Suprapubic skin (tissue), 4 donors: ENCODE results near the gene ARMC2. TPM values are rescaled to one million over a fixed set of nuclear protein-coding genes. Genes with fewer than 3 reads are reported as not detected.

Experiments
- DNase-seq, 2 donors: peaks; one replicate each; pipeline ENCODE4 v3.0.0-alpha.2; 2019; ENCODE audit warnings: low spot score in 2 of 2
- H3K27ac ChIP-seq: fragments of 200-600 bp; sonication (generic); one replicate; pipeline ENCODE4 v1.5.1; 2019
- H3K27me3 ChIP-seq: fragments of 200-600 bp; sonication (generic); one replicate; pipeline ENCODE4 v1.5.1; 2019
- H3K36me3 ChIP-seq: fragments of 200-600 bp; sonication (generic); one replicate; pipeline ENCODE4 v1.5.1; 2019
- H3K4me1 ChIP-seq: fragments of 200-600 bp; sonication (generic); one replicate; pipeline ENCODE4 v1.5.1; 2019
- H3K4me3 ChIP-seq: fragments of 200-600 bp; sonication (generic); one replicate; pipeline ENCODE4 v1.5.1; 2019; ENCODE audit warnings: mild to moderate bottlenecking
- H3K9me3 ChIP-seq: fragments of 200-600 bp; sonication (generic); one replicate; pipeline ENCODE4 v1.5.1; 2019
- EP300 ChIP-seq: sonication (generic); formaldehyde crosslinking; IDR thresholded peaks from one replicate; pipeline ENCODE4 v1.6.1; 2017; ENCODE audit warnings: antibody characterized with exemption
- POLR2A ChIP-seq, 2 donors: fragments of 450-650 bp; IDR thresholded peaks; one replicate each; pipeline ENCODE4 v1.6.1; 2017; ENCODE audit warnings: antibody characterized with exemption in 2 of 2, mild to moderate bottlenecking in 2 of 2, moderate library complexity in 2 of 2
- POLR2AphosphoS5 ChIP-seq, 3 donors: sonication (generic); formaldehyde crosslinking; IDR thresholded peaks; one replicate each; pipeline ENCODE4 v1.6.1; 2017; ENCODE audit warnings: antibody characterized with exemption in 3 of 3
- WGBS: methylation state at CpG from one replicate; pipeline ENCODE4 v1.1.5; 2018; 5-methylcytosine and 5-hydroxymethylcytosine counted together
- total RNA-seq, 4 donors: library from RNA; depleted of rRNA; stranded (reverse); fragments of >200 nt; gene quantifications; one replicate each; pipeline ENCODE4 v1.1.0, GENCODE V29; 2016
- TF ChIP-seq, protein P1 (sequence below), 2 donors: fragments of 200-600 bp in 1 of 2; fragments of 450-650 bp in 1 of 2; sonication (generic) in 1 of 2; IDR thresholded peaks; one replicate each; pipeline ENCODE4 v1.5.1; 2016 to 2019; ENCODE audit warnings: antibody characterized with exemption in 2 of 2, mild to moderate bottlenecking in 1 of 2, moderate library complexity in 1 of 2

ARMC2 gene
- 1 to 10 TPM; 1.9 to 9.5 (median 3.6) TPM for total RNA-seq

DNA sequence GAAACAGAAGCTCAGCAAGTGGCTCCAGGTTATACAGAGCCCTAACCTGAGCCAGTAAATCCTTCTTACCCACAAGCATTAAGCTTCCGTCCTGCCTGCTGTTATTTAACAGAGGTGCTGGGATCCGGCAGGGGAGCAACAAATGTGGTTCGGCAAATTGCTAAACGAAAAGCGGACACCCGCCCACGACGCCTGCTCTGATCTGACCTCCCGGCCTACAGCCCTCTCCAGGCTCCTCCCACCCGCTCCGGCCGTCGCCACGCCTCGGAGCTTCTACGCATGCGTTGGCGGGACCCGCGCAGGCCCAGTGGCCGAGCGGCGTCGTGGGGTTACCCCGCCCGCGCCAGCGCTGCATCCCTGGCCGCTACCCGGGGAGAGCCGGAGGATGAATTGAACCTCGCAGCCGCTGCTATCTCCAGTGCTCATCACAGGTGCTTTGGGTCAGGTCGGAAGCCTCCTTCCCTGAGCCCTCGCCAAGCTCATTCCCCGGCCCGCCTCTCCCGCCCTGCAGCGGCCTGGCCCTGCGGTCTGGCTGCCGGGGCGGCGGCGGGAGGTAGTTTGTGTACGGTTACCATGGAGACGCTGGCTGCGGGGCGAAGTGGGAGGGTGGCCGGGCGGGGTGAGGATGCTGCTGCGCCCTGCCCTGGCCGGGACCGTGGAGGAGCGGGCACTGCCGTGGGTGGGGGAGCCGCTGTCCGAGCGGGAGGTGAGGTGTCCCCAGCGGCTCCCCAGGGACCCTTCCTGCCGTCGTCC lies at the start of gene ARMC2:
Gene ARMC2, plus strand, starts transcription at position 307 of the 753 bp plus-strand sequence. CDS start 5,846 bp downstream, outside the sequence.
- H3K9me3 ChIP-seq: no peaks in the 10 kb centered on the region
- no peaks in the 10 kb centered on the region for H3K36me3 ChIP-seq
- H3K4me1 ChIP-seq: peaks cover 22% of the 10 kb centered on the region
- TF ChIP-seq POLR2AphosphoS5 (IDR thresholded peaks at IDR 0.05) (peak in 1 of 3 donors; percentile 44), EP300 (no peak), POLR2A (IDR thresholded peaks at IDR 0.05) (peak in 1 of 2 donors; percentile 37)
- TF ChIP-seq, protein P1, sequence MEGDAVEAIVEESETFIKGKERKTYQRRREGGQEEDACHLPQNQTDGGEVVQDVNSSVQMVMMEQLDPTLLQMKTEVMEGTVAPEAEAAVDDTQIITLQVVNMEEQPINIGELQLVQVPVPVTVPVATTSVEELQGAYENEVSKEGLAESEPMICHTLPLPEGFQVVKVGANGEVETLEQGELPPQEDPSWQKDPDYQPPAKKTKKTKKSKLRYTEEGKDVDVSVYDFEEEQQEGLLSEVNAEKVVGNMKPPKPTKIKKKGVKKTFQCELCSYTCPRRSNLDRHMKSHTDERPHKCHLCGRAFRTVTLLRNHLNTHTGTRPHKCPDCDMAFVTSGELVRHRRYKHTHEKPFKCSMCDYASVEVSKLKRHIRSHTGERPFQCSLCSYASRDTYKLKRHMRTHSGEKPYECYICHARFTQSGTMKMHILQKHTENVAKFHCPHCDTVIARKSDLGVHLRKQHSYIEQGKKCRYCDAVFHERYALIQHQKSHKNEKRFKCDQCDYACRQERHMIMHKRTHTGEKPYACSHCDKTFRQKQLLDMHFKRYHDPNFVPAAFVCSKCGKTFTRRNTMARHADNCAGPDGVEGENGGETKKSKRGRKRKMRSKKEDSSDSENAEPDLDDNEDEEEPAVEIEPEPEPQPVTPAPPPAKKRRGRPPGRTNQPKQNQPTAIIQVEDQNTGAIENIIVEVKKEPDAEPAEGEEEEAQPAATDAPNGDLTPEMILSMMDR (IDR thresholded peaks at IDR 0.05): no peak
- peak within 1 kb of the TSS; percentile 82 for H3K27ac ChIP-seq
- DNase-seq: peak; percentile 94 to 95
- H3K27me3 ChIP-seq: no peaks in the 10 kb centered on the region
- peak within 1 kb of the TSS; percentile 91 for H3K4me3 ChIP-seq
- WGBS: 0% methylated on average over 30 of the region's 61 CpGs

GRCh38 chr6:108798670-108799353 lies 49.4 kb upstream of the ARMC2 start:
- DNase-seq: no peak
- Histone ChIP-seq H3K36me3 (no peaks in the 10 kb centered on the region), H3K9me3 (no peaks in the 10 kb centered on the region), H3K4me1 (peaks cover 29% of the 10 kb centered on the region), H3K27ac (no peak overlapping the region), H3K4me3 (no peak overlapping the region), H3K27me3 (no peaks in the 10 kb centered on the region)
- TF ChIP-seq, protein P1 (IDR thresholded peaks at IDR 0.05): no peak
- TF ChIP-seq POLR2A (IDR thresholded peaks at IDR 0.05) (no peak), EP300 (no peak), POLR2AphosphoS5 (IDR thresholded peaks at IDR 0.05) (no peak)
- WGBS: 76% methylated on average over 14 of the region's 18 CpGs

GRCh38 chr6:108799354-108799717 lies 48.9 kb upstream of the ARMC2 start:
- Histone ChIP-seq H3K9me3 (no peaks in the 10 kb centered on the region), H3K36me3 (no peaks in the 10 kb centered on the region), H3K4me1 (peaks cover 29% of the 10 kb centered on the region), H3K4me3 (no peak overlapping the region), H3K27ac (no peak overlapping the region), H3K27me3 (no peaks in the 10 kb centered on the region)
- 98% methylated on average over 9 of the region's 9 CpGs for WGBS
- no peak for TF ChIP-seq POLR2AphosphoS5 (IDR thresholded peaks at IDR 0.05)
- TF ChIP-seq EP300: no peak
- TF ChIP-seq POLR2A (IDR thresholded peaks at IDR 0.05): no peak
- TF ChIP-seq, protein P1 (IDR thresholded peaks at IDR 0.05): no peak
- no peak for DNase-seq

GRCh38 chr6:108799791-108800190 lies 48.4 kb upstream of the ARMC2 start:
- TF ChIP-seq, protein P1 (IDR thresholded peaks at IDR 0.05): no peak
- TF ChIP-seq POLR2AphosphoS5 (IDR thresholded peaks at IDR 0.05) (no peak), POLR2A (IDR thresholded peaks at IDR 0.05) (no peak), EP300 (no peak)
- DNase-seq: no peak
- no peak overlapping the region for H3K27ac ChIP-seq
- no peaks in the 10 kb centered on the region for H3K27me3 ChIP-seq
- H3K4me1 ChIP-seq: peaks cover 29% of the 10 kb centered on the region
- no peaks in the 10 kb centered on the region for H3K36me3 ChIP-seq
- WGBS: 96% methylated on average over 1 of the region's 1 CpG
- no peak overlapping the region for H3K4me3 ChIP-seq
- no peaks in the 10 kb centered on the region for H3K9me3 ChIP-seq

- 49% methylated on average over 6 of the region's 6 CpGs for WGBS
- no peaks in the 10 kb centered on the region for H3K9me3 ChIP-seq
- DNase-seq: no peak
These were observed 47.8 kb upstream of the ARMC2 start for GRCh38 chr6:108800427-108800864.

More at GRCh38 chr6:108800427-108800864, 47.8 kb upstream of the ARMC2 start:
- no peak overlapping the region for H3K4me3 ChIP-seq
- peaks cover 29% of the 10 kb centered on the region for H3K4me1 ChIP-seq
- no peaks in the 10 kb centered on the region for H3K36me3 ChIP-seq
- no peaks in the 10 kb centered on the region for H3K27me3 ChIP-seq
- TF ChIP-seq, protein P1 (IDR thresholded peaks at IDR 0.05): no peak
- no peak for TF ChIP-seq EP300
- TF ChIP-seq POLR2A (IDR thresholded peaks at IDR 0.05): no peak
- no peak for TF ChIP-seq POLR2AphosphoS5 (IDR thresholded peaks at IDR 0.05)
- H3K27ac ChIP-seq: no peak overlapping the region
